HG02973 (cell line): ENCODE results near the gene NEFH.

Experiments used
- ATAC-seq: cut with Tn5 transposase; IDR thresholded peaks from one replicate; pipeline ENCODE4 v1.9.1; 2021; ENCODE audit warnings: moderate library complexity; ENCODE audit not compliant: unreplicated experiment

NEFH gene

DNA sequence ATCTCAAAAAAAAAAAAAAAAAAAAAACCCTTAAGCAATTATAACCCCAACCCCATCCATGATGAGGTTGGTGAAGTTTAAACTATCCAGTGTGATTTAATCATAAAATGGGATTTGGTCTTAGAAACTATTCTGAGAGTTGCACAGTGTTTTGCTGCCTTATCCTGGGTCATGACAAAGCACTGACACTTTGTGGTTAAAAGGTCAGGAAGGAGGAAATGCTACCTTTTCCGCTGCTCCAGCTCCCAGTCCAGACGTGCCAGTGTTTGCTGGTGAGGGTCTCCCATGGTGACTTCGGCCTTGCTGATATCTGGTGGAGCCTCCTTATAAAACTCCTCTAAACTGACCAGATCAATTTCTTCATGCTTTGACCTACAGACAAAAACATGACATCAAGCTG, 59.1 kb downstream of the NEFH start:
- ATAC-seq, result no peak
